WTC11 (cell line): ENCODE measurements around the gene SPOCK2. TPM values are rescaled to one million over a fixed set of nuclear protein-coding genes. Genes with fewer than 3 reads are reported as not detected.

Experiments
- ATAC-seq: fragments of 200-7000 bp; cut with Tn5 transposase; 2 replicates; pipeline ENCODE4 v1.10.0; 2021; ENCODE audit warnings: mild to moderate bottlenecking, moderate library complexity
- CTCF ChIA-PET: fragments of 300-600 bp; sonication (Branson Sonifier 250); formaldehyde crosslinking; loops from one replicate; lab custom pipeline; 2021; ENCODE audit warnings: antibody characterized with exemption; lab: Charles Lee
- POLR2A ChIA-PET: fragments of 350-600 bp; sonication (Branson Sonifier 250); formaldehyde crosslinking; loops from one replicate; lab custom pipeline; 2021; ENCODE audit warnings: antibody characterized with exemption; lab: Charles Lee
- DNase-seq: peaks from one replicate; pipeline ENCODE4 v3.0.0; 2021; ENCODE audit warnings: low spot score
- H3K27ac Mint-ChIP-seq: 2 replicates; pipeline ENCODE4 v1.8.0; 2021; ENCODE audit warnings: mixed read lengths
- H3K27me3 Mint-ChIP-seq: 2 replicates; pipeline ENCODE4 v1.8.0; 2021; ENCODE audit warnings: low read depth, mild to moderate bottlenecking, moderate library complexity, mixed read lengths
- H3K36me3 Mint-ChIP-seq: 2 replicates; pipeline ENCODE4 v1.8.0; 2021; ENCODE audit warnings: mixed read lengths
- H3K4me1 Mint-ChIP-seq: 2 replicates; pipeline ENCODE4 v1.8.0; 2022; ENCODE audit warnings: mixed read lengths
- H3K4me3 Mint-ChIP-seq: 2 replicates; pipeline ENCODE4 v1.8.0; 2021; ENCODE audit warnings: mild to moderate bottlenecking, moderate library complexity, mixed read lengths
- H3K9me3 Mint-ChIP-seq: 2 replicates; pipeline ENCODE4 v1.8.0; 2021; ENCODE audit warnings: mixed read lengths
- CBFB ChIP-seq: sonication (generic); formaldehyde crosslinking; IDR thresholded peaks from 2 replicates; pipeline ENCODE4 v1.8.1; 2022; ENCODE audit warnings: mild to moderate bottlenecking, low read depth, missing genetic modification reagents
- GTF2I ChIP-seq: fragments of 250-450 bp; sonication (Bioruptor Pico); conservative IDR thresholded peaks from 2 replicates; pipeline ENCODE4 v1.4.0; 2021; ENCODE audit warnings: mild to moderate bottlenecking
- HMGA2 ChIP-seq: fragments of 250-450 bp; sonication (Bioruptor Pico); IDR thresholded peaks from 2 replicates; pipeline ENCODE4 v1.4.0; 2021; ENCODE audit warnings: mild to moderate bottlenecking, moderate library complexity
- JAZF1 ChIP-seq: fragments of 250-450 bp; sonication (Bioruptor Pico); IDR thresholded peaks from 2 replicates; pipeline ENCODE4 v1.9.0; 2021; ENCODE audit warnings: moderate library complexity, mild to moderate bottlenecking, inconsistent platforms
- MAX ChIP-seq: sonication (generic); formaldehyde crosslinking; IDR thresholded peaks from 2 replicates; pipeline ENCODE4 v1.8.0; 2022; ENCODE audit warnings: mild to moderate bottlenecking, missing genetic modification reagents
- NFYB ChIP-seq: sonication (generic); formaldehyde crosslinking; conservative IDR thresholded peaks from 2 replicates; pipeline ENCODE4 v1.8.0; 2022; ENCODE audit warnings: low read depth, missing genetic modification reagents
- SOX15 ChIP-seq: fragments of 250-450 bp; sonication (Bioruptor Pico); IDR thresholded peaks from 2 replicates; pipeline ENCODE4 v1.9.0; 2021; ENCODE audit warnings: mild to moderate bottlenecking
- TEAD1 ChIP-seq: sonication (generic); formaldehyde crosslinking; IDR thresholded peaks from 2 replicates; pipeline ENCODE4 v1.8.0; 2022; ENCODE audit warnings: mild to moderate bottlenecking, missing genetic modification reagents
- ZNF532 ChIP-seq: fragments of 250-450 bp; sonication (Bioruptor Pico); IDR thresholded peaks from 2 replicates; pipeline ENCODE4 v1.9.0; 2021; ENCODE audit warnings: mild to moderate bottlenecking, borderline replicate concordance
- total RNA-seq: library from RNA; stranded (reverse); gene quantifications from 3 replicates; pipeline ENCODE4 v1.2.3, GENCODE V29; 2021
- TF ChIP-seq, protein P1 (sequence below): sonication (generic); formaldehyde crosslinking; IDR thresholded peaks from 2 replicates; pipeline ENCODE4 v1.8.1; 2022; ENCODE audit warnings: missing genetic modification reagents, borderline replicate concordance
- TF ChIP-seq, protein P2 (sequence below): sonication (generic); formaldehyde crosslinking; IDR thresholded peaks from 2 replicates; pipeline ENCODE4 v1.8.1; 2023; ENCODE audit warnings: mild to moderate bottlenecking, missing genetic modification reagents, borderline replicate concordance
- TF ChIP-seq, protein P3 (sequence below): sonication (generic); formaldehyde crosslinking; IDR thresholded peaks from 2 replicates; pipeline ENCODE4 v1.8.1; 2023; ENCODE audit warnings: mild to moderate bottlenecking, missing genetic modification reagents, moderate library complexity
- TF ChIP-seq, protein P4 (sequence below): fragments of 250-450 bp; sonication (Bioruptor Pico); IDR thresholded peaks from 2 replicates; pipeline ENCODE4 v1.9.0; 2021; ENCODE audit warnings: mild to moderate bottlenecking
- TF ChIP-seq, protein P5 (sequence below): sonication (generic); formaldehyde crosslinking; IDR thresholded peaks from 2 replicates; pipeline ENCODE4 v1.8.0; 2022; ENCODE audit warnings: mild to moderate bottlenecking, missing genetic modification reagents

The SPOCK2 gene
- total RNA-seq, 1 experiment from 2014 or later, result 4.7 TPM

GRCh38 chr10:72050873-72051272 is 37.5 kb downstream of the SPOCK2 start (continued):
- TF ChIP-seq ZNF532 (CRISPR knock-in tag), result no peak
- TF ChIP-seq SOX15 (CRISPR knock-in tag), result no peak
- TF ChIP-seq, protein P1, sequence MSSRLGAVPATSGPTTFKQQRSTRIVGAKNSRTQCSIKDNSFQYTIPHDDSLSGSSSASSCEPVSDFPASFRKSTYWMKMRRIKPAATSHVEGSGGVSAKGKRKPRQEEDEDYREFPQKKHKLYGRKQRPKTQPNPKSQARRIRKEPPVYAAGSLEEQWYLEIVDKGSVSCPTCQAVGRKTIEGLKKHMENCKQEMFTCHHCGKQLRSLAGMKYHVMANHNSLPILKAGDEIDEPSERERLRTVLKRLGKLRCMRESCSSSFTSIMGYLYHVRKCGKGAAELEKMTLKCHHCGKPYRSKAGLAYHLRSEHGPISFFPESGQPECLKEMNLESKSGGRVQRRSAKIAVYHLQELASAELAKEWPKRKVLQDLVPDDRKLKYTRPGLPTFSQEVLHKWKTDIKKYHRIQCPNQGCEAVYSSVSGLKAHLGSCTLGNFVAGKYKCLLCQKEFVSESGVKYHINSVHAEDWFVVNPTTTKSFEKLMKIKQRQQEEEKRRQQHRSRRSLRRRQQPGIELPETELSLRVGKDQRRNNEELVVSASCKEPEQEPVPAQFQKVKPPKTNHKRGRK (CRISPR knock-in tag), result no peak
- TF ChIP-seq, protein P2, sequence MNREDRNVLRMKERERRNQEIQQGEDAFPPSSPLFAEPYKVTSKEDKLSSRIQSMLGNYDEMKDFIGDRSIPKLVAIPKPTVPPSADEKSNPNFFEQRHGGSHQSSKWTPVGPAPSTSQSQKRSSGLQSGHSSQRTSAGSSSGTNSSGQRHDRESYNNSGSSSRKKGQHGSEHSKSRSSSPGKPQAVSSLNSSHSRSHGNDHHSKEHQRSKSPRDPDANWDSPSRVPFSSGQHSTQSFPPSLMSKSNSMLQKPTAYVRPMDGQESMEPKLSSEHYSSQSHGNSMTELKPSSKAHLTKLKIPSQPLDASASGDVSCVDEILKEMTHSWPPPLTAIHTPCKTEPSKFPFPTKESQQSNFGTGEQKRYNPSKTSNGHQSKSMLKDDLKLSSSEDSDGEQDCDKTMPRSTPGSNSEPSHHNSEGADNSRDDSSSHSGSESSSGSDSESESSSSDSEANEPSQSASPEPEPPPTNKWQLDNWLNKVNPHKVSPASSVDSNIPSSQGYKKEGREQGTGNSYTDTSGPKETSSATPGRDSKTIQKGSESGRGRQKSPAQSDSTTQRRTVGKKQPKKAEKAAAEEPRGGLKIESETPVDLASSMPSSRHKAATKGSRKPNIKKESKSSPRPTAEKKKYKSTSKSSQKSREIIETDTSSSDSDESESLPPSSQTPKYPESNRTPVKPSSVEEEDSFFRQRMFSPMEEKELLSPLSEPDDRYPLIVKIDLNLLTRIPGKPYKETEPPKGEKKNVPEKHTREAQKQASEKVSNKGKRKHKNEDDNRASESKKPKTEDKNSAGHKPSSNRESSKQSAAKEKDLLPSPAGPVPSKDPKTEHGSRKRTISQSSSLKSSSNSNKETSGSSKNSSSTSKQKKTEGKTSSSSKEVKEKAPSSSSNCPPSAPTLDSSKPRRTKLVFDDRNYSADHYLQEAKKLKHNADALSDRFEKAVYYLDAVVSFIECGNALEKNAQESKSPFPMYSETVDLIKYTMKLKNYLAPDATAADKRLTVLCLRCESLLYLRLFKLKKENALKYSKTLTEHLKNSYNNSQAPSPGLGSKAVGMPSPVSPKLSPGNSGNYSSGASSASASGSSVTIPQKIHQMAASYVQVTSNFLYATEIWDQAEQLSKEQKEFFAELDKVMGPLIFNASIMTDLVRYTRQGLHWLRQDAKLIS (CRISPR knock-in tag), result no peak
- TF ChIP-seq GTF2I (CRISPR knock-in tag), result no peak
- TF ChIP-seq TEAD1 (CRISPR knock-in tag), result no peak

- ATAC-seq, result peak; percentile 68
- peak; percentile 39 for DNase-seq
- Mint-ChIP-seq H3K27me3 (peaks cover 3% of the 10 kb centered on the region; the same call in 1 of the 2 replicates), H3K9me3 (peaks cover 7% of the 10 kb centered on the region), H3K27ac (no peak overlapping the region), H3K36me3 (no peaks in the 10 kb centered on the region), H3K4me1 (peaks cover 7% of the 10 kb centered on the region), H3K4me3 (no peak overlapping the region)
- POLR2A ChIA-PET, result no interaction called here
- CTCF ChIA-PET, result interaction anchor here (0.9 to 4.3 kb wide), 12 partner anchors 10 to 270 kb away, joined by 3 to 84 read pairs (median 20); partner anchors contain the start of gene SPOCK2
- TF ChIP-seq, protein P3, sequence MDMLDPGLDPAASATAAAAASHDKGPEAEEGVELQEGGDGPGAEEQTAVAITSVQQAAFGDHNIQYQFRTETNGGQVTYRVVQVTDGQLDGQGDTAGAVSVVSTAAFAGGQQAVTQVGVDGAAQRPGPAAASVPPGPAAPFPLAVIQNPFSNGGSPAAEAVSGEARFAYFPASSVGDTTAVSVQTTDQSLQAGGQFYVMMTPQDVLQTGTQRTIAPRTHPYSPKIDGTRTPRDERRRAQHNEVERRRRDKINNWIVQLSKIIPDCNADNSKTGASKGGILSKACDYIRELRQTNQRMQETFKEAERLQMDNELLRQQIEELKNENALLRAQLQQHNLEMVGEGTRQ (CRISPR knock-in tag), result peak; percentile 72
- TF ChIP-seq NFYB (CRISPR knock-in tag) (peak; percentile 63), JAZF1 (CRISPR knock-in tag) (no peak)
Measured at GRCh38 chr10:72049969-72050781, 38.2 kb downstream of the SPOCK2 start.

- ATAC-seq (no peak), DNase-seq (no peak)
- no peak overlapping the region for H3K27ac Mint-ChIP-seq
- ChIA-PET CTCF (interaction anchor here (1.0 to 4.3 kb wide), 27 partner anchors 8 to 281 kb away, joined by 3 to 84 read pairs (median 13); partner anchors contain the start of genes CHST3, SPOCK2 and VSIR), POLR2A (no interaction called here)
- H3K4me1 Mint-ChIP-seq, result peaks cover 7% of the 10 kb centered on the region
- peaks cover 7% of the 10 kb centered on the region for H3K9me3 Mint-ChIP-seq
- no peaks in the 10 kb centered on the region for H3K36me3 Mint-ChIP-seq
- H3K27me3 Mint-ChIP-seq, result peaks cover 3% of the 10 kb centered on the region; the same call in 1 of the 2 replicates
- H3K4me3 Mint-ChIP-seq, result no peak overlapping the region
- TF ChIP-seq MAX (CRISPR knock-in tag) (no peak), HMGA2 (CRISPR knock-in tag) (no peak), CBFB (no peak)
- TF ChIP-seq, protein P4, sequence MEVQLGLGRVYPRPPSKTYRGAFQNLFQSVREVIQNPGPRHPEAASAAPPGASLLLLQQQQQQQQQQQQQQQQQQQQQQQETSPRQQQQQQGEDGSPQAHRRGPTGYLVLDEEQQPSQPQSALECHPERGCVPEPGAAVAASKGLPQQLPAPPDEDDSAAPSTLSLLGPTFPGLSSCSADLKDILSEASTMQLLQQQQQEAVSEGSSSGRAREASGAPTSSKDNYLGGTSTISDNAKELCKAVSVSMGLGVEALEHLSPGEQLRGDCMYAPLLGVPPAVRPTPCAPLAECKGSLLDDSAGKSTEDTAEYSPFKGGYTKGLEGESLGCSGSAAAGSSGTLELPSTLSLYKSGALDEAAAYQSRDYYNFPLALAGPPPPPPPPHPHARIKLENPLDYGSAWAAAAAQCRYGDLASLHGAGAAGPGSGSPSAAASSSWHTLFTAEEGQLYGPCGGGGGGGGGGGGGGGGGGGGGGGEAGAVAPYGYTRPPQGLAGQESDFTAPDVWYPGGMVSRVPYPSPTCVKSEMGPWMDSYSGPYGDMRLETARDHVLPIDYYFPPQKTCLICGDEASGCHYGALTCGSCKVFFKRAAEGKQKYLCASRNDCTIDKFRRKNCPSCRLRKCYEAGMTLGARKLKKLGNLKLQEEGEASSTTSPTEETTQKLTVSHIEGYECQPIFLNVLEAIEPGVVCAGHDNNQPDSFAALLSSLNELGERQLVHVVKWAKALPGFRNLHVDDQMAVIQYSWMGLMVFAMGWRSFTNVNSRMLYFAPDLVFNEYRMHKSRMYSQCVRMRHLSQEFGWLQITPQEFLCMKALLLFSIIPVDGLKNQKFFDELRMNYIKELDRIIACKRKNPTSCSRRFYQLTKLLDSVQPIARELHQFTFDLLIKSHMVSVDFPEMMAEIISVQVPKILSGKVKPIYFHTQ, result no peak
- TF ChIP-seq, protein P5, sequence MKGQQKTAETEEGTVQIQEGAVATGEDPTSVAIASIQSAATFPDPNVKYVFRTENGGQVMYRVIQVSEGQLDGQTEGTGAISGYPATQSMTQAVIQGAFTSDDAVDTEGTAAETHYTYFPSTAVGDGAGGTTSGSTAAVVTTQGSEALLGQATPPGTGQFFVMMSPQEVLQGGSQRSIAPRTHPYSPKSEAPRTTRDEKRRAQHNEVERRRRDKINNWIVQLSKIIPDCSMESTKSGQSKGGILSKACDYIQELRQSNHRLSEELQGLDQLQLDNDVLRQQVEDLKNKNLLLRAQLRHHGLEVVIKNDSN (CRISPR knock-in tag), result no peak
Measured at GRCh38 chr10:72049472-72049871, 38.9 kb downstream of the SPOCK2 start.
